HG02884 (cell line): ENCODE results near the gene UQCRH.
"Not testable (repeated sequence)": the region's sequence is repeated elsewhere in the genome, so short reads cannot be mapped to it uniquely, and the experiment has no call there.

Source experiments
- ATAC-seq: cut with Tn5 transposase; IDR thresholded peaks from one replicate; pipeline ENCODE4 v1.9.1; 2021; ENCODE audit warnings: mild to moderate bottlenecking, moderate library complexity; ENCODE audit not compliant: unreplicated experiment

Gene UQCRH

DNA sequence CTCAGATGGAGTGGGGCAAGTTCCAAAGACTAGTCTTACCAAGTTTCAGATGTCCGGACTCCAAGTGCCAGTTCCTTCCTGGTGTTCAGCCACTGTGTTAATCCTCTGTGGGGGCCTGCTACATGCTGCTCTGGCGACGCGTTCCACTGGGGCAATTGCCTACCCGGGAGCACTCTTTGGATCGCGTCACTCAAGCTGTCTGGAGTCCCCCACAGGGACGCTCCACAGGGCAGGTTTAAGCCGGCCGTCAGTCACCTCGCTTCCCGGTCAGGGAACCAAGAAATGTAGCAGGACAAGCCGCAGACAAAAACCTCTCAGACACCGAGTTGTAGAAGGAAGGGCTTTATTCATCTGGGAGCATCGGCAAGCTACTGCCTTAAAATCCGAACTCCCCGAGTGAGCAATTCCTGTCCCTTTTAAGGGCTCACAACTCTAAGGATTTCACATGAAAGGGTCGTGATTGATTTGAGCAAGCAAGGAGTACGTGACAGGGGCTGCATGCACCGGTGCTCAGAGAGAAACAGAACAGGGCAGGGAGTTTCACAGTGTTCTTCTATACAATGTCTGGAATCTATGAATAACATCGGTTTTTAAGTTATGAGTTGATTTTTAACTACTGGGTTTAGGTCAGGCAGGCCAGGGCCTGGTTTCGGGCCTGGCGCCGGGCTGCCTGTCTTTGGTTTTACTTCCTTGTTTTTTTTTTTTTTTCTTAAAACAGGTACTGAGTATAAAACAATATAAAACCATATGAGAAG lies 28.5 kb downstream of the UQCRH start:
- not testable (repeated sequence) for ATAC-seq

DNA sequence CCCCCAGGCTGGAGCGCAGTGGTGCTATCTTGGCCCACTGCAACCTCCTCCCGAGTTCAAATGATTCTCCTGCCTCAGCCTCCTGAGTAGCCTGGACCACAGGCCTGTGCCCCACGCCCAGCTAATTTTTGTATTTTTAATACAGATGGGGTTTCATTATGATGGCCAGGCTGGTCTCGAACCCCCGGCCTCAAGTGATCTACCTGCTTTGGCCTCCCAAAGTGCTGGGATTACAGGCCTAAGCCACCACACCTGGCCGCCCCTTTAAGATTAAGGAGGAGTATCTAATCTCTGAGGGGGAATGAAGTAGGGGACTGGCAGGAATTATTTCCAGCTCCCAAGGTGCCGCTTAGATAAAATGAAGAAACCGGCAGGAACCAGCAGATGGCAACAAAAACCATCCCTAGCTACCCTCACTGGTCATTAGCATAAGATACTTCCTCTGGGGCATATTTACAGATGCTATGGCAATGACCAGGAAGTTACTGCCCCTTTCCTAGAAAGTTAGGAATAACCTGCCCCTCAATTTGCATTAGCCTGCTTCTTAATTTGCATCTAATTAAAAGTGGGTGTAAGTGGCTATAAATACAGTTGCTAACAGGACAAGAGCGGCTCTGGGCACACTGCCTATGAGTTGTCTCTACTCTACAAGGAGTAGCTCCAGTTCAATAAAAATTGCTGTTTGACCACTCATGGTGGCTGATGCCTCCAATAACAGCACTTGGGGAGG lies 30.0 kb downstream of the UQCRH start:
- no peak for ATAC-seq

DNA sequence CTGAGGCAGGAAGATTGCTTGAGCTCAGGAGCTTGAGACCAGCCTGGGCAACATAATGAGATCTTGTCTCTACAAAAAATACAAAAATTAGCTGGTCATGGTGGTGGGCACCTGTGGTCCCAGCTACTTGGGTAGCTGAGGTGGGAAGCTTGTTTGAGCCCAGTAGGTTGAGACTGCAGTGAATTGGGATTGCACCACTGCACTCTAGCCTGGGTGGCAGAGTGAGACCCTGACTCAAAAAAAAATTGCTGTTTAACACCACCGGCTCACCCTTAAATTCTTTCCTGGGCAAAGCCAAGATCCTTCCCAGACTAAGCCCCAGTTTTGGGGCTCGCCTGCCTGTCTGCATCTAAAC lies 30.5 kb downstream of the UQCRH start:
- ATAC-seq = no peak

DNA sequence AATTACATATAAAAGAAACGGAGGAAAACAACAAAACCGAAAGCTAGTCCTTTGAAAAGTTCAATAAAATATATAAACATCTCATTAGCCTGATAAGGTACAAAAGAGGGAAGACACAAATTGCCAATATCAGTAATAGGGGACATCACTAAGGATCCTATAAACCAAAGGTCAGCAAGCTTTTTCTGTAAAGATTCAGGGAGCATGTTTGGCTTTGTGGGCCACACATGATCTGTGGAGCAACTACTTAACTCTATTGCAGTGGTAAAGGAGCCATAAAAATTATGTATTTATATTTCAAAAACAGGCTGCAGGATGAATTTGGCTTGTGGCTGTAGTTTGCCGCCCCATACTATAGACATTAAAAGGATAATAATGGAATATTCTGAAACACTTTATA lies 31.6 kb downstream of the UQCRH start:
- ATAC-seq = no peak

DNA sequence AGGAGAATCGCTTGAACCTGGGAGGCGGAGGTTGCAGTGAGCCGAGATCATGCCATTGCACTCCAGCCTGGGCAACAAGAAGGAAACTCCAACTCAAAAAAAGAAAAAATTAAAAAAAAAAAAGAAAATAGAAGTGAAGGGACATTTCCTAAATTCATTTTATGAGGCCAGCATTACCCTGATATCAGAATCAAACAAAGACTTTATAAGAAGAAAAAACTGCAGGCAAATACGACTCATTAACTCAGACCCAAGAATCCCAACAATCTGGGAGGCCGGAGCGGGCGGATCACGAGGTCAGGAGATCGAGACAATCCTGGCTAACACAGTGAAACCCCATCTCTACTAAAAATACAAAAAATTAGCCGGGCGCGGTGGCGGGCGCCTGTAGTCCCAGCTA lies 33.9 kb downstream of the UQCRH start:
- ATAC-seq = not testable (repeated sequence)

DNA sequence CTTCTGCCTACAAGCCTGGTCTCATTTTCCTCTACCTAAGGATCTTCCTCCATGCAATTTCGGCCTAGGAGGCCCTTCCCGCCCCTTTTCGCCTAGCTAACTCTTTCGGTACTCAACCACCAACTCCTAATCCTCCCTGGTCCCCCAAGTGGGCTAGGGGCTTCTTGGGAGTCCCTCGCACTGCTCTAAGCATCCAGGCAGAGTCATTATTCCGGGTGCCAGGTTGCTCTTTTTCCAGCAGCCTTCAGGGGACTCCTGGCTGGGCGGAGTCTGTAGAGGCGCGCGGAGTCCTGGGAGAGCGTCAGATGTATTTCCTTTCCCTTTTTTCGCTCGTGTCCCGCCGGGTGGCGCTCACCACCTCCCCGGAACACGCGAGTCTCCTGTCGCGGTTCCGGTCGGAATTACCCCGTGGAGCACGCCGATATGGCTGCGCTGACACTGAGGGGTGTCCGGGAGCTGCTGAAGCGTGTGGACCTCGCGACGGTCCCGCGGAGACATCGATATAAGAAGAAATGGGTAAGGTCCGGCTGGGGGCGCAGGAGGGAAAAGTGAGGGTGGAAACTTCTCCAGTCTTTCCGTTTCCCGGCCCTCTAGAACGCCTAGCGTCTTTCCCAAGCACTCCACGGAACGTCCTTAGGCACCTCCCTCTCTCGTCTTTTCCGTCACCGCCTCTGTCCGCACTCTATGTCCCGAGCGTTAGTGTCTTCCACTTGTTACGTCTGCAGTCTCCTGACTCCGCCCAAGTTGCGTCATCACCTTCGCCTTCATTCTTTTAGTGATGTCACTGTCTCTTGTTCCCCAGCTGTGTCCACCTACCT lies 37.1 kb downstream of the UQCRH start, which contains the start of gene NSUN4:
NSUN4 (plus strand) TSS at position 404 of the 818 bp plus-strand sequence; CDS start at position 424, 20 bp downstream.
- ATAC-seq = peak; percentile 62

DNA sequence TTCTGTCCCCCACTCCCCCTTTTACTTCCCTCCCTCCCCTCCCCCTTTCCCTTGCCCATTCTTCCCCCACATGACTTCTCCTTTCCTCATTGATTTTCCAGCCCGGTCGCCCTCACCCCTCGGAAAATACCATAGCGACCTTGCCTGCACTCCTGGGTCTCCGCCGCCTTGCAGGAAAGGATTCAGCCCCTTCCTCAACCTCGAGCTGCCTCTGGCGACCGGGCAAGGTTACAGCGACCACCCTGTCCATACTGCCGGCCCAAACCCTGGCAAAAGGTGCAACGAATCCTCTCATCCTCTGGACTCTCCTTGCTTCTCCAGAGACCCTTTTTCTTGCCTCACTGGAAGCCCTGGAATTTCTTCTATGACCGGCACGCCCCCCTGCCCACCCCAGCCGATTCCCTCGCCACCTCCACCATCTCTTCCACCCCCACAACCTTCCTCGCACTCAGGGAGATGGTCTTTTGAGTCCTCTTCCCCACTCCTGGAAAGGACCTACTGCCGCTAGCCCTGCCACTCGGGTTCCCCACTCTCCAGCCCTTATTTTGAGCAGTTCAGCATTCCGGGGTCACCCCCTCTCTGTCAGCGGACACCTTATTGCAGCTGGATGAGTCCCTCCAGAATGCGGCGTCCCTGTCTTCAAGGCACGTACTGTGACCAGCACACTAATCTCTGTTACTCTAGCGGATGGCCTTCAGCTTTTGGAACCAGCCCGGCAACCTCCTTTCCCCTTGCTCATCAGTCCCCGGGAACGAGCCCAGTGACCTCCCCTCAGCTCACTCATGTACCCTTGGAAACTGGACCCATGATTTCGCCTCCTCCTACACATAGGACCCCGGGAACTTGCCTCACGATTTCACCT lies 38.0 kb downstream of the UQCRH start:
- no peak for ATAC-seq

DNA sequence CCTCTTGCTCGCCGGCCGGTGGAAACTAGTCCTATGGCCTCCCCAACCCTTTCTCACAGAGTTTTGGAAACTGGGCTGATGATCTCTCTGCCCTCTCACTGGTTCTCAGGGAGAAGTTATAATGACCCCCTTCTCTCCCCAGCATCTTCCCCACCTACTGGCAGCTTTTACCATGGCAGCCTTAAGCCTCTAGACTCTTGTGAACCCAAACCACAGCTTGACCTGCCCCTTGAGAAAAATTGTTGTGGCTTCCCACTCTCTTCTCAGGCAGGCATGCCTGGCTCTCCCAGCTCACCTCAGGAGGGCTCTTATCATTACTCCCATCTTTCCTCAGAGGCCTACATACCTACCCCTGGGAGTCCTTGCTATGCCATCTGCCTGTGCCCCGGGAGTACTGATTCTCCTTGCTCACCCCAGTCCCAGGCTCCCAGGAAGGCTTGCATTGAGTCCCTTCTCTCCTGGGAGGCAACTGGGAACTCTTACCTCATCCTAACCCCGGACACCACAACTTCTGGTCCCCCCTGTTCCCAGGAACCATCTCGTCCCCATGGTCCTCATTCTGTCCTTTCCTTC lies 38.7 kb downstream of the UQCRH start:
- no peak for ATAC-seq

DNA sequence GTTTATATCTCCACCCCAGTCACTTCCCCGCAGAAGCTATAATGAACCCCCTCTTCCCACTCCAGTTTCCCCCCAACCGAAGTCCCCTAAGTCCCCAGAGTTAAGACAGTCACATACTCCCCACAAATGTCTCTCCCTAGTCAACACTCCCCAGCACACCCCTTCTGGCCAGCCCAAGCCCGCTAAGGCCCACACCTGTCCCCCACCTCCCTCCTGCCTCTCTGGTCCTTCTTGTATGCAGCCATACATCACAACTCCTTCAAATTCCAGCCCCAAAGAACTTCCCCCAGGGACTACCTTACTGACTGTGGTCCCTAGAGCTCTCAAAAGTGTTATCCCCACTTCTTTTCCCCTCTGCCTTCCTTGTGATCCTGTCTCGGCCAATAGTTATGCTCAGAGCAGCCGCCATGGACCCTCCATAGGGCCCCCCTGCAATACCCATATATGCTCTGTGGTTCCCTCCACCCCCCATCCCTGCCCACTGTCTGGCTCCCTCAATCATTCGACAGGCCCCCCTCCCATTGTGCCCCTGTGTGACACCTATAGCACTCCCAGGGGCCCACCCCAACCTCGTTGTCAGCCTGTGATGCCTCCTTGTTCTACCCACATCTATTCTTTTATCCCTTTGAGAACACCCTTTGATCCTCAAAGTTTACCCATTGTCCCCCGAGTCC lies 39.3 kb downstream of the UQCRH start:
- no peak for ATAC-seq

DNA sequence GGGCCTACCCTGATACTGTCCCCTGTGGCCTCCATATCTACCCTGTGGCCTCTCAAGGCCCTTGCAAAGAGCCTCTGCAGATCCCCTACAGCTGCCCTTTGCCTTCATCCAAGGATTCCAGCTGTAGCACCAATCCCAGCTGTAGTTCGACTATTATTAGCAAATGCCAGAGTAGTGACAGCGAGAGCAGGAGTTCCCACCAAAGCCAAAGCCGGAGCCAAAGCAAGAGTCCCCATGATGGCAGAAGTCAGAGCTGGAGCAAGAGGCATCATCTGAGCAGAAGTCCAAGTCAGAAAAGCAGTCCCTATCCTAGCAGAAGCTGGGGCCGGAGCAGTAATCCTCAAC lies 39.8 kb downstream of the UQCRH start:
- ATAC-seq = no peak

DNA sequence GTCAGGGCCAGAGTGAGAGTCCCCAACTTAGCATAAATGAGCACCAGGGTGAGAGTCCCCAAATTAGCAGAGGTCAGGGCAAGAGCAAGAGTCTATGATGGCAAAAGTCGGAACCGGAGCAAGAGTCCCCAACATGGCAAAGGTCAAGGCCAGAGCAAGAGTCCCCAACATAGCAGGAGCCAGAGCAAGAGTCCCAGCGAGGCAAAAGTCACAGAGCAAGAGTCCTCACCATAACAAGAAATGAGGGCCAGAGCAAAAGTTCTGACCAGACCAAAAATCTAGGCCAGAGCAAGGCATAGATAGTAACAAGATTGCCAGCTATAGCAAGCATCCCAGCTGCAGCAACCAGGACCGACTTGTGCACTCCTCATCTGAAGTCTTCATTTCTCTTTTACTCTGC lies 40.2 kb downstream of the UQCRH start:
- ATAC-seq = no peak

DNA sequence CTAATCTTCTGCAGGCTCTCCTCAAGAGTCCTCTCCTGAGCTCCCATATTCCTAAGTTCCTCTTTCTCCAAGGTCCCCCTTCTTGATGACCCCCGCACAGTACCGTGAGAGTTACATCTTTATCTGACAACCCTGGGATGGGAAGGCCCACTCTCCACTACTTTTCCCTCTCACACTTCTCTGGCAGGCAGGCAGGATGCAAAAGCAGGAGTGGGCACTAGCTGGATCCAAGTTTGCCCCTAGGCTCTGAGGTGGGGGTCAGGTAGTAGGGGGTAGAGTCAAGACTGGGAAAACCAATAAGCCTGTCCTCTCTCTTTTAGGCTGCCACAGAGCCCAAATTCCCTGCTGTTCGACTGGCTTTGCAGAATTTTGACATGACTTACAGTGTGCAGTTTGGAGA lies 41.0 kb downstream of the UQCRH start:
- no peak for ATAC-seq

DNA sequence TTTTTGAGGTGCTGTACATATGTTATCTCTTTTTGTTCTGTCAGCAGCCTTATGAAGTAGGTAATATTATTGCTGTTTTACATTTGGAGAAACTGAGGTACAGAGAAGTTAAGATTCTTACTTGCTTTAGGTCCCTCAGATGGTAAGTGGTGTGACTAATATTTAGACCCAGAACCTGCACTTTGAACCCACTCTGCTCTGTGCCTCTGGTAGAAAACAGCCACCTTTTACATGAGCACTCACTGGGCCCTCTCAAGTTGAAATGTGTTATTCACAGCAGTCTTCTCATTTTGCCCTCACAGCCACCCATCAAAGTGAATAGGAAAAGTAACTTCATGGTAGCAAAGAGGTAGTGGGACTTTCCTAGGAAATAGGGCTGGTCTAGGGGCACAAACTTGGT lies 41.8 kb downstream of the UQCRH start:
- ATAC-seq = no peak

DNA sequence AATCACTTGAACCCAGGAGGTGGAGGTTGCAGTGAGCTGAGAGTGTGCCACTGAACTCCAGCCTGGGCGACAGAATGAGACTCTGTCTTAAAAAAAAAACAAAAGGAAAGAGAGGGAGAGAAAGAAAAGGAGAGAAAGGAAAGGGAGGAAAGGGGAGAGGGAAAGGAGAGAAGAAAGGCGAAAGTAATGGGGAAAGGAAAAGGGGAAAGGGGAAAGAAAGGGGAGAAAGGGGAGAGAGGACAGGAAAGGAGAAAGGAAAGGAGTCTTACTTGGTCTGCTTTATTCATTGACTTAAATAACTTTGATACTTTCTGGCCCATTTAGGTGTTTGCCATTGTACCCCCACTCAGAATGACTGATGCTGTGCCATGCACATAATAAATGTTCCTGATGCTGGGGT lies 48.9 kb downstream of the UQCRH start:
- ATAC-seq = no peak

DNA sequence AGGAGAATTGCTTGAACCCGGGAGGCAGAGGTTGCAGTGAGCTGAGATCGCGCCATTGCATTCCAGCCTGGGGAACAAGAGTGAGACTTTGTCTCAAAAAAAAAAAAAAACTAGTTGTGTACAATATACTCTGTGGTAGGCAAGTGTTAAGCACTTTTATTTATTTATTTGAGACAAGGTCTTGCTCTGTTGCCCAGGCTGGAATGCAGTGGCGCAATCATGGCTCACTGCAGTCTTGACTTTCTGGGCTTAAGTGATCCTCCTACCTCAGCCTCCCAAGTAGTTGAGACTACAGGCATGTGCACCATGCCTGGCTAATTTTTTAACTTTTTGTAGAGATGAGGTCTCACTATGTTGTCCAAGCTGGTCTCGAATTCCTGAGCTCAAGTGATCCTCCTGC lies 52.4 kb downstream of the UQCRH start:
- not testable (repeated sequence) for ATAC-seq

DNA sequence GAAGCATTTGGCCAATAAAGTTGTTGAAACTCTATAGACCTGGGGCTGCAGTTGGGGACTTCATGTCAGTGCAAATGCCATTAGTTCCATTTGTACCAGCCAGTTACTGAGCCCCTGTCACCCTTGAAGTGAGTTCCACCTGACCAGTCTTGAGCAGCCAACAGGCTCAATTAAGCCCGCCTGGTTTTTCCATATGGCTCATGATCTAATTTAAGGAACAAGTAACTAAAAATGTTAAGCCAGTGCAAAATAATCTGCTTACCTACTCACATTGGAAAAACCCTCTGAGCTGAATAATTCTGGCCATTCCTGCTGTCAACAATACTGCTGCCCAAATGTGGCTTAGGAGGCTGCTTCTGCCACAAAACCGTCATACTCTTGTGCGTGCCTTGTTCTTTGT lies 58.7 kb downstream of the UQCRH start:
- no peak for ATAC-seq

DNA sequence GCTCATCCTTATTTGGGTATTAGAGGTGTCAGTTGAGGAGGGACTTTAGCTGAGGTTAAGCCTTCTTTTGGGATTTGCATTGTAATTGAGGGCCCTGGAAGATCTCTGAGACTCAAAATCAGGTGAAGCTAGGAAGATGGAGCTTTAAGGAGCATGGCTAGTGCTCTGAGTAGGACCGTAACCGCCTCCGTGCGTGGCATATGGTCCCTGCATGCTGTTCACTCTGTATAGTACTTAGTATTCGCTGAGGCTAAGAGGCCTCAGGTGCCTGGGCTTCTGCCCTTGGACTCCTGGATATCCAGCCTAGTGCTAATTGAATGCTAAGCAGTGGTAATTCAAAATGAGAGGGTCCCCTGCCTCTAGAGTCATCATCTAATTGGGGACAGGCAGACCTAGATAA lies 59.6 kb downstream of the UQCRH start:
- ATAC-seq = no peak

DNA sequence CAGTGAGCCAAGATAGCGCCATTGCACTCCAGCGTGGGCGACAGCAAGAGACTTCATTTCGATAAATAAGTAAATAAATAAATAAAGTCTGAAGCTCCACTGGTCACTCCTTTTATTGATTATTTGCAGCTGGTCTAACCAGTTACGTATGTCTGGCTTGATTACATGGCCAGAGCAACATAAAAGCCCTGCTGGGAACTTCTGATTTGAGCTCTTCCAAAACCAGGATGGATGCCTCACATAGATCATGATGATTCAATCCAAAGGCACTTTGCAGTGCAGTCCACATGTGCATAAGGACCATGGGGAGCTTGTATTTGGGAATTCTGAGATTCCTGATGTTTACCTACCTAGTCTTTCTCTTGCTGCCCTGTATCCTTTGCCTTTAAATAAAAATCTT lies 61.1 kb downstream of the UQCRH start:
- ATAC-seq = no peak

DNA sequence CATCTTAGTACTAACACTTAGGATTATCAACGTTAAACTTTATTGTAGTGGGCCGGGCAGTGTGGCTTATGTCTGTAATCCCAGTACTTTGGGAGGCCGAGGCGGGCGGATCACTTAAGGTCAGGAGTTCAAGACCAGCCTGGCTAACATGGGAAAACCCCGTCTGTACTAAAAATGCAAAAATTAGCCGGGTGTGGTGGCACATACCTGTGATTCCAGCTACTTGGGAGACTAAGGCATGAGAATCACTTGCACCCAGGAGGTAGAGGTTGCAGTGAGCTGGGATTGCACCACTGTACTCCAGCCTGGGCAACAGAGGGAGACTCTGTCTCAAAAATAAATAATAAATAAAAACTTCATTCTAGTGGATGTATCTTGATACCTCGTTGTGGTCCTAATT lies 62.3 kb downstream of the UQCRH start:
- not testable (repeated sequence) for ATAC-seq
